NT2/D1 (cell line): ENCODE data around the gene ARSI.

Experiments
- SUZ12 ChIP-seq: IDR thresholded peaks from 2 replicates; pipeline ENCODE4 v1.6.1; 2011; ENCODE audit not compliant: insufficient read length, insufficient read depth; ENCODE audit errors: extremely low read depth
- ZNF274 ChIP-seq: IDR thresholded peaks from 2 replicates; pipeline ENCODE4 v1.6.1; 2011; ENCODE audit warnings: mild to moderate bottlenecking, low read depth, low read length

GRCh38 chr5:150263801-150264621 is 38.7 kb downstream of the ARSI start:
- TF ChIP-seq ZNF274 = no peak
- TF ChIP-seq SUZ12 = no peak
